NCI-H748 (cell line): ENCODE measurements around the gene KIRREL3.
A peak's percentile ranks its signal among the peaks of the same experiment; 100 is the strongest.

ENCODE experiments used
- DNase-seq: peaks from one replicate; lab custom pipeline; 2025; ENCODE audit not compliant: unreplicated experiment; lab: John Stamatoyannopoulos, UW

The KIRREL3 gene

DNA sequence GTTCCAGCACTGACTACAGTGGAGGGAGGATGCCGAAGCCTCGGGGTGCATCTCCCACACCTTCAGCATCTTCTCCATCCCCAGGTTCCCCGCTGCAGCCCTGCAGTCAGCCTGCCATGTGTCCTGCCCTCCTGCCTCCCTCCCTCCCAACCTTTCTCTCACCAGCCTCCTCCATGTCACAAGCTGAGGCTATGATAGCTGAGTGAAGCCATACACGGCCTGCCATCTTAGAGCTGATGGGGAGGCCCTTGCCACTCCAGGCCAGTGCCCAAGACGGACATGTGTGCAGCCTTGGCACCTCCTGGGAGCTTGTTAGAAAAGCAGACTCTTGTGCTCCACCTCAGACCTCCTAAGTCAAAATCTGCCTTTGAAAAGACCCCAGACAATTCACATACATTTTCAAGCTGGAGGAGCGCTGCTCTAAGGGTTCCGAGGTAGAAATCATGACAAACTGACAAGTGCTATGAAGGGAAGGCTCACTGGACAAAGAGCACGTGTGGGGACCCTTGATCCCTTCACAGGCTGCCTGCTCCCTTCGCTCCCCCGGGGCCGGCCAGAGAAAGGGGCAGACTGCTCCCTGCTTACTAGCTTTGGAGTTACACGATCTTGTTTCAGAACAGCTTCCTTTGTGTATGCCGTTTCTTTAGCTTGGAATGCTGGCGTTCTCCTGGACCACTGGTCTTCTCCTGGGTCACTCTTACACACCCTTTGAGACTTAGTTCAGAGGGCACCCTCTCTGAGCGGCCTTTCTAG is 521.2 kb downstream of the KIRREL3 start:
- no peak for DNase-seq

DNA sequence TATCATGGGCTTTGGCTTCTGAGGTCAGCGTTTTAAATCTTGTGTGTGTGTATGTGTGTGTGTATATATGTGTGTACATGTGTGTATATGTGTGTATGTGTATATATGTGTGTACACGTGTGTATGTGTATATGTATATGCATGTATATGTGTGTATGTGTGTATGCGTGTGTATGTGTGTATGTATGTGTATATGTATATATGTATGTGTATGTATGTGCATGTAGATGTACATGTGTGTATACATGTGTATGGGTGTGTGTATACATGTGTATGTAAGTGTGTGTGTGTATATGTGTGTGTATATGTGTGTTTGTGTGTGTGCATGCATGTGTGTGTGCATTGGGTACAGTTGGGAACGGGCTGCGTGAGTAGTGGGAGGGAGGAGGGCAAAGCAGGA is 522.1 kb downstream of the KIRREL3 start:
- no peak for DNase-seq

DNA sequence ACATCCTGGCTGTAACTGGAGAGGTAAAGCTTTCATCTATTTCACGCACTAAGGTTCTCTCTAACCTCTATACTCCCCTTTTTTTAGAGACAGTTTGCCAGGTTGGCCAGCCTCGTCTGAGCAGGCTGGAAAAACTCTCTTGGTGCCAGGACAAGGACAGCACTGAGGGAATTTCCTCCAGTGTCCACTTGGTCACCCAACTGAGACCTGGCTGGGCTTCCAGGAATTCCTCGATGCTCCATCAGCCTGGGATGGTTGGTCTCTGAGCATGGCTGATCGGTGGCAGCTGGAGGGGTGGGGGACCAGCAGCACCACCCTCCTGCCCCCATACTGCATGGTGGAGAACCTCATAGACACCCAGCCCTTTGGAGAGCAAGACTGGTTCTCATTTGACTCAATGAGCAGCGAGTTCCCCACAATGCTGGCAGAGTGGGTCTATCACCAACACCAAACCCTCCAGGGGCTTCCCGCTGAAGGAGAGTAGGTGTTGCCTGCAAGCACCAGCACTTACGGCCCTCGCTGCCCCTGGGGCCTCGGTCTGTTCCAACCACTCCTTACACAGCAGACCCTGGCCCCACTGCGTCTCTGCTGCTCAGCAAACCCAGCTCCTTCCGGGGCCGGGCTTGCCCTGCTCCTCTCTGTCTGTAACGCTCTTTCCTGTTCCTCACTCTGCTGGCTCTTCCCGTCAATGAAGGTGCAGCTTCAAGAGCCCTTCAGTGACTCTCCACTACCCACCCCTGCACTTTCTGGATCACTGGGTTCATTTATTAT is 522.9 kb downstream of the KIRREL3 start:
- peak; percentile 2 for DNase-seq

DNA sequence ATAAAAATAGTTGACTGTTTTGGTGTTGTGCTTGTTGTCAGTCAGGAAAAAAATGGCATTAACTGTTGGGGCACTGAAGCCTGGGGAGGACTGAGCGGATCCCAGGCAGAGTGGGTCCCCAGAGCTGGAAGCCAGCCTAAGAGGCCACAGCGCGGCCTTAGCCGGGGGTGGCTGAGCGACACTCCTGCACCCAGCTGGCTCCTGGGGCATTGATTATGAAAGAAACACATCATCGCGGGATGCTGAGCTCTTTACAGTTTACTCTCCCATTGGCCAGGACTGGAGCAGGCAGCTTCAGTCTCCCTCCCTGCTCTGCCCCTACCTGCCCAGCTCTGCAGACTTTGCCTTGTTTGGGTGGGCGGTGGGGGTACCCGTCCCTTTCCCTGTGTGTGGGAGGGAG is 523.6 kb downstream of the KIRREL3 start:
- DNase-seq = no peak

DNA sequence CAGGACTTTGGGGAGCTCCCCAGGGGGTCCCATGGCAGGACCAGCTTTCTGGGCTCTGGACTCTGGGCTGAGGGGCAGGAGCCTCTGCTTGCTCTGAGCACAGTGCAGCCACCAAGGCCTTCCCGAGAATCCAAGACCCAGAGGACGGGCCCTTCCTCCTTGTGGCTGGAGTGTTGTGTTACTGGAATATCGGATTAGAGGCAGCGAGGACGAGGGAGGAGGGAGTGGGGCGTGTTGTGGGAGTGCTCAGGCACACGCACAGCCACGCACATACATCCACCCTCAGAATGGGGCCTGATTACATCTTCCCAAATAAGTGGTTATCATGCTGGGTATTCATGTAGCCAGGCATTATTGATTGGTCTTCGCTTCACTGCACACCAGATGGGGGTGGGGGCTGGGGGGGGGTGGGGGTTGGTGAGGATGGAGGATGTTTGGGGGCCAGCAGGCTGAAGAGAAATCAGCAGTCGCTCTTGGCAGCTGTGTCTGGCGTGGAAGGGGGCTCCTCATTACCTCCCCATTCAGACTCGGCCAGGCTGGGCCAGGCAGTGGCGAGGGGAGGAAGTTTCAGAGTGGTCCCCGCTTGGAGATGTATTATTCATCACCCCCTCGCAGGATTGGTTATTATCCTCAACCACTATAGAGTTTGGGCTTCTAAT is 524.2 kb downstream of the KIRREL3 start:
- DNase-seq = peak; percentile 4

DNA sequence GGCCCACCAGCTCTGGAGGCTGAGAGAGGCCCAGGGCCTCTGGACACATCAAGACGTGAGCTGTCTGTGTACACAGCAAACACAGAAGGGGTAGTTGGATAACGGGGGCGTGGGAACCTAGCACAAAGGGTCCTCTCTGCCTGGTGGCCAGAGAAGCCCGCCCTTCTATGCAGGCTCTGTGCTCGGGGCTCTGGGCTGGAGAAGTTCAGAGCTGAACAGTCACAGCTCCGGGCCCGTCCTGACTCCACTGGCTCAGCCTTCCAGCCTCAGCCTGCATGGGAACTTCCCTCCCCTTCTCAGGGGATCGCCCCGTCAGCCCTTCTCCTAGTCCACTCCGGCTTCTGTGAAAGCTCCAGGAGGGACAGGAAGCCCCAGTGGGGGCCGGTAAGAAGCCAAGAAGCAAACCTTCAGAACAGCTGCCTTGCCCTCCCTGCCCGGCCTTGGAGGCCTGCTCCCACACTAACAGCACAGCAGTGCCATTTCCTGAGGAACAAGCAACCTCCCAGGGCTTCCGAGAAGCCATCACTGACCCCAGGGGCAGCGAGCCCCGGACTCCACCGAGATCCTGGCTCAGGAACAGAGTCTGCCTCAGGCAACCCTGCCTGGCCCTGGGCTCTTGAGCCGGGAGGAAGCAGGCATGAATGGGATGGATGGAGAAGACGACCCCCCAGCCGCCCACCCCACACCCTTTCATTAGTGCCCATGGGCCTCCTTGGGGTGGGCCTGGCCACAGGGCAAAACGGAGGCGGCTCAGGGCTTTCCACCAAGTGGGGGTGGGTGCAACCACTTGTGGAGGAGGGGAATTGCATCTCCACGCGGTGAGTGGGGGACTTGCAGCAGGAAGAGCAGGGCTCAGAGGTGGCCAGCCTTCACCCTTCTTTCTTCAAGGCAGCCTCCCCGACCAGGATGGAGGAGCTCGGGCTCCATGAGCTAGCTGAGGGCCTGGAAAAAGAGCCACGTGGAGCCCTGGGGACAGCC is 525.3 kb downstream of the KIRREL3 start:
- no peak for DNase-seq

DNA sequence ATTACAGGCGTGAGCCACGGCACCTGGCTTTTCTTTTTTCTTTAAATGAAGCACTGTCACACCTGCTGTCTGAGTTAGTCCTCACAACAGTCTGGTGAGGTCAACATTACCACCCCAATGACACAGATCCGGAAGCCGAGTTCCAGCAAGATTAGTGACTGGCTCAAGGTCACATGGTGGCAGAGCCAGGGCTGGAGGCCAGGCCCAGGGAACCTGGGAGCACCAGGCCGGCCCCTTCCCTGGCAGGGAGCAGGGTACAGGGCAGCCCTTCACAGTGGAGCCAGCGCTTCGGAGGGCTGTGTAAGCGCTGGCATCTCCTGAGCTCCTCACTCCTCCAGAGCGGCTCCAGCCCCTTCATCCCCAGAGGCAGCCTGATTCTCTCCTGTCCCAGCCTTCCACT is 526.4 kb downstream of the KIRREL3 start:
- no peak for DNase-seq

DNA sequence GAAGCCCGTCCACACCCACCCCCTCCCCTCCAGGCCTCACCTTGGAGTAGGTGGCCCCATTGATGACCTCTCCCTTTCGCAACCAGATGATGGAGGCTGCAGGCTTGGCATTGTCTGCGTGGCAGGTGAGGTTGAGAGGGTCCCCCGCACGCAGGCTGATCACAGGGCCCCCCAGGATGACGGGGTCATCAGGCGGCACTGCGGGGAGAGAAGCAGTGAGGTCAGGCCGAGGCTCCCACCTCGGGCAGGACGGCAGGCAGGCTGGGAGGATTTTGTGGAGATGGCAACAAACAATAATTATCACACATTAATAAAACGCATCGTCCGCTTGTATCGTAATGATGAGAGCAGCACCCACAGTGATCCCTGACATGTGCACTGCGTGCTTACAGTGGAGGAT is 527.3 kb downstream of the KIRREL3 start:
- DNase-seq = no peak

DNA sequence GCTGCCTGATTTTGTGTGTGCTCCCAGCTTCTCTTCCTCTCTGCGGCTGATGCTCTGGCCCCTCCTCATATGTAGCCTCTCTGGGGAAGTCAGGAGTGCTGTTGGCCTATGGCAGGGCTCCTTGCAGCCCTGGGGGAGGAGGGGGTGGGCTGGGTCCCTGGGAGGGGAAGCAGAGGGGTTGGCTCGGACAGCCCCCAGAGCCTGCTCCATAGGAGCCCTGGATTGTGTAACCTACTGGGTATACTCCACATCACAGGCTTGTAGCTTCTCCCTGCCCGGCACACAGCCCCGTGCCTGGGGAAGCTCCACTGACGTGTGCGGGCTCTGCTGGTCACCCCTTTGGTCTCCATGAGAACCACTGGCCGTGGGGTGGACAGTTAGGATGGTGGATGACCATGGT is 531.3 kb downstream of the KIRREL3 start:
- DNase-seq = no peak

DNA sequence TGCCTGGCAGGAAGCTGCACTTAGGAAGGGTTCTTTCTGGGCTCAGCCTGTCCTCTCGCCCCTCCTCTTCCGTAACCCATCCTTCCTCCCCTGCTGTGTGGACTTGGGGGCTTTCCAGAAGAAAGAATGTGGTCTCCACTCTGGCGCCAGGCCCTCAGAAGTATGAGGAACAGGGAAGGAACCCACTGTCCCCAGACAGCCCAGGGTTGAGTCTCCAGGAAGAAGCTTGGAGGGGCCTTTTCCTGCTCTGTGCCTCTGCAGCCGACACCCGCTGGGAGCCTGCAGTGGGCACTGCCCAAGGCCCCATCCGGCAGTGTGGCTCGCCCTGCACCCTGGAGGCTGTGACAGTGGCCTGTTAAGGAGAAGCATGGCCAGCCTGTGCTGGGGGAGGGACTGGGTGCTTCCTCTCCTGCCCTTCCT is 532.5 kb downstream of the KIRREL3 start:
- no peak for DNase-seq

DNA sequence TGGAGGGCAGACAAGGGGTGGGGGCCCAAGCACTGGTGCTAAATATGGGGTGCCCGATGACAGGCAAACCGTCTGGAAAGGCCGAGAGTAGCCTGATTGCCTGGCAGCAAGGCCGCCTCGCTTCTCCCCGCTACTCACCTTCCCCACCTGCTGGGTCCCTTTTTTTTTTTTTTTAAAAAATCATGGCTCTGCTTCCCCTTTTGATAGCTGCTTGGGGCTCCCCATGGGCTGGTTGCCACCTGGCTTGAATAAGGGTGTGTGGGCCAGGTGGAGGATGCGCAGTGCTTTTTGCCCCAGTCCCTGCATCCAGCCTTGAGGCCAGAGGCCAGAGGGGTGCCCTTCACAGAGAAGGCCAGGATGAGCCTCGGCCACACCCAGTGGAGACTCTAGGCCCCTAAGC is 533.1 kb downstream of the KIRREL3 start:
- no peak for DNase-seq

DNA sequence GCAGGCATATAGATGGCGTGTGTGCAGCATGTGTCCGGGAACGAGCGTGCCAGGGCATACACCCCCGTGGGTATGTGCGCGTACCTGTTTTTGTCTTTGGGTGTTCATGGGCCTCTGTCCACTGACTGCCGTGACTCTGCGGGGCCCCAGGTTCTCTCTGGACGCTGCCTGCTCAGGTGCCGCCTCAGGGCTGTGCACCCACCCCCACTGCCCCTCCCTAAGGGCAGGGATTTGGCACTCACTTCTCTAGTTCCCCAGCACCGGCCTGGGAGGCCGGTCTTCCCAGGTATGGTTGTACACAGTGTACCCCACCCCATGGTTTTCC is 533.6 kb downstream of the KIRREL3 start:
- DNase-seq = no peak

DNA sequence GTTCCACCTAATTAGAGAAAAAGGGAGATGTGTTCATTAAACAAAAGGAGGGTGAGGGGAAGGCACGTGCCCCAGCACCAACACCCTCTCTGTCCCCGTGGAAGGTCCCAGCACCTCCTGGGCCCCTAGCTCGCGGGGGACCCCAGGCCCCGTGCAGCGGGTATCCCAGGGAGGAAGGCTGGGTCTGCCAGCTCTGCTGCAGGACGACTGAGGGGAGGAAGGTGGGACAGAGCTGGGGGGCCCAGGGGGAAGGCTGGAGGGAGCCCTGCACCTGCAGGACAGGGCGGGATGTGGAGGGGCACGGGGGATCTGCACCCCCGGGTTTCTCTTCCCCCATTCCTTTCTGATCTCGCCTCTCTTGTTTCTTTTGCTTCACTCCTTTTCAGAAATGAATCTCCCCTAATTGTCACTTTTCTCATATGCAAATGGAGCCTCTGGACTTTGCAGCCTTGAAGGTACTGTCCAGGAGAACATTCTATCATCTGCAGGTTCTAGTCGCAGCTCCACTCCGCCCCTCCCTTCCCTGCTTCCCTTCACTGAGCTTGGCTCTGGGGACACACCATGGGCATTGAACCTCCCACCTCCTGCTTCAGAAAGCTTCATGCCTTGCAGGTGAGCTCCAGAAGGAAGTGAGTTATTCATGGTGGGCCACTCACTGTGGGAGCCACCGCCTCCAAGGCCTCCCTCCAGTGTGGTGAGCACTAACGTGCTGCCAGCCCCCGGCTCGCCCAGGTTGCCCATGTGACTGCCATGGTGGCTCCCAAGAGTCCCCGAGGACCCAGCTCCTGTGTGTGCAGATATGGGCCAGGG is 534.1 kb downstream of the KIRREL3 start:
- DNase-seq = no peak

DNA sequence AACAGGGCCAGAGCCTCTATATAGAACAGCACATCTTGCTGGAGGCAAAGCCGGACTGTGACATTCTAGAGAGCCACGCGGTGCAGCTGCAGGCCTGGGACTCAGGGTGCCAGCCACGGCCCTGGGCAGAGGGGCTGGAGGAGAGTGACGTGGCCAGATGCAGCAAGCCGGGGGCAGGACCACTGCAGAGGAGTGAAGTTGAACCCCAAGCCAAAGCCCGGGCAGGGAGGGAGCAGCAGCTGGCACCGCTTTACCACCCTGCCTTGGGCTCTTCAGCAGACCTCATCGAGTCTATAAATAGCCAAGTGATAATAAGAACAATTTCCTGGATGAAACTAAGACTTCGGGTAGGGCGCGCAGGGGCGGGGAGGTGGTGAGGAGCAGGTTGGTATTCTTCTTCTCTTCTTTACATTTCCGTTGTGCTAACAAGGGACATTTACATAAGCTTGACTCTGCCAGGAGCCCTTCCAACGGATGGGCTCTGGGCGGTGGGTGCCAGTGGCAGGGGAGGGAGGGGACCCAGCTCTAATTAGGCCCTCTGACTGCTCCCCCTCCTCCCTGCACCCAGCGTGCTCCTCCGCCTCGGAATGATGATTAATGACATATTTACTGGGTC is 534.9 kb downstream of the KIRREL3 start:
- DNase-seq = no peak

DNA sequence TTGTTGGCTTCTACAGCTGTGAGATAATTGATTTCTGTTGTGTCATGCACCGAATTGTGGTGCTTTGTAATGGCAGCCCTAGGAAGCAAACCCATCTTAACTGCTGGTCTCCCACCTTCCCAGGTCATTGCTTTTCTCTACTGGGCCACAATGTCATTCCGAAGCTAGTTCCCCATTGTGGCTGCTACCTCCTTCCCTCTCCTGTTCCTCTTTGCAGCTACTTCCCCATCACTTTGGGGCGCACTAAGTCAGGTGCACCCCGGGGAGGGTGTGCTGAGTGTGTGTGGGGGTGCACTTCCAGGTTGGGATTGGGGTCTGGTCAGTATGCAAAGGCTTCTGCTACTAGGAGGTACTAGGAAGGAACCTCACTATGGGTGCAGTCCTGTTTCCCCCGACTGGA is 535.8 kb downstream of the KIRREL3 start:
- DNase-seq = no peak

DNA sequence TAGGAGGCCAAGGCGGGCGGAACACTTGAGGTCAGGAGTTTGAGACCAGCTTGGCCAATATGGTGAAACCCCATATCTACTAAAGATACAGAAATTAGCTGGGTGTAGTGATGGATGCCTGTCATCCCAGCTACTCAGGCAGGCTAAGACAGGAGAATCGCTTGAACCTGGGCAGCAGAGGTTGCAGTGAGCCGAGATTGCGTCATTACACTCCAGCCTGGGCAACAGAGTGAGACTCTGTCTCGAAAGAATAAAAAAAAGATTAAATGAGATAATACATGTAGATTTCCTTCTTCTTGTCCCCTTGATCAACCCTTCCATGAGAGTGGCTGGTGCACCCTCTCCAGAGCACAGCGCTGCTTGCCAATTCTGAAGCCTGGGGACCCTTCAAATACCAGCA is 538.1 kb downstream of the KIRREL3 start:
- no peak for DNase-seq

DNA sequence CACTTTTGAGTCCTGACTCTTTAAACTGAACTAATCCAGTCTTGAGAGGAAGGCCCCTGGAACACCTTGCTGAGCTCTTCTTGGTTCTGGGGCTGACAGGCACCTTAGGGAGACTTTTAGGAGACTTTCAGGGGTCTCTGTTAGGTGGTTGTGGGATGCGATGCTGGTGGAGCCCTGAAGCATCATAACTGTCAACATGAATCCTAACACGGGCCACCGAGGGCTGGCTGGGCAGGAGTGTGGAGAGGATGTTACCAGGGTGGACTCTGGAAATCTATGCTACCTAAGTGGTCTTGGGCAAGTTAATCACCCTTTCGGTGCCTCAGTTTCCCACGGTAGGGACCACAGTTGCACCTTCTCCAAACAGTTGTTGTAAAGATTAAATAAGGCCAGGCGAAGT is 538.6 kb downstream of the KIRREL3 start:
- DNase-seq = no peak

DNA sequence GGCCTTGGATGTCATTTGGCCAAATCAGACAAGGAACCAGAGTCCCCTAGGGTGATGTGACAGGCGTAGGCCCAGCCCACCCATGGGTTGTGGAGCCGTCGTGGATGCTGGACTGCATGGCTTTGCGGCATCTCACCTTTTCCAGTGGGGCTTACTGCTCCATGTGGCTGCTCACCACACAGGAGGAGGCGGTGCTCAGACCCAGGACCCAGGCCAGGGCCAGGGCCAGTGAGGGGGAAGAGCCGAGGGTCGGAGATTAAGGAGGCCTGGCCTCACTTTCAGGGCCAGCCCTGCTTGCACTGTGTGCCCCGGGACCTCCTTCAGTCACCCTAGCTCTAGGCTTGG is 539.5 kb downstream of the KIRREL3 start:
- DNase-seq = no peak

DNA sequence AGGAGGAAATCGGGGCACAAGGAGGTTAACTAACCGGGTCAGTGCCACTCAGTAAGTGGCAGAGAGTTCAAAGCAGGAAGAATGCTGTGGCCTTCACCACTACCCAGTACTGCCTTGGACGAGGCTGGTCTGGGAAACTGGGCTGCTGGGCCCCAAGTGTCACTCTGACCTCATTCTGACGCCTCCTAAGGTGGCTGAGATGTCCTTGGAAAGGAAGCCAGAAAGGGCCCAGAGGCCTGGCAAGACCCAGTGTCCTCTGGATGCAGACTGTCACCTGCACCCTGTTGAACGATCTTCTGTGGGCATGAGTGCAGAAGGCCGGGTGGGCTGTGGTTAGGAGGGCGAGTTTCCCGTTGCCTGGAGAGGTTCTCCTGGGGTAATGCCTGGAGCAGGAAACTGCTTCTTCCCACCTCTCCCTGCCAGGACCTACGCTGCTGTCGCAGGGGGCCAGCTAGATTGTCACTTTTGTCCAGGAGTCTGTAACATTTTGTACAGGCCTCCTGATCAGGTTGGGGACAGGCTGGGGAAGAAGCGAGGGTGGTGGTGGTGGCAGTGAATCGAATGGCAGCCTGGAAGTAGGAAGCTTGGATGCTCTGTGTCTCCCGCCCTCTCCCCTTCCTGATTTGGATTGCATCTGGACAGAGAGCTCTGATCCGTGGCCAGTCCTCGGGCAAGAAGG is 540.0 kb downstream of the KIRREL3 start:
- DNase-seq = no peak
